ENCODE data around the gene XKR7.

DNA sequence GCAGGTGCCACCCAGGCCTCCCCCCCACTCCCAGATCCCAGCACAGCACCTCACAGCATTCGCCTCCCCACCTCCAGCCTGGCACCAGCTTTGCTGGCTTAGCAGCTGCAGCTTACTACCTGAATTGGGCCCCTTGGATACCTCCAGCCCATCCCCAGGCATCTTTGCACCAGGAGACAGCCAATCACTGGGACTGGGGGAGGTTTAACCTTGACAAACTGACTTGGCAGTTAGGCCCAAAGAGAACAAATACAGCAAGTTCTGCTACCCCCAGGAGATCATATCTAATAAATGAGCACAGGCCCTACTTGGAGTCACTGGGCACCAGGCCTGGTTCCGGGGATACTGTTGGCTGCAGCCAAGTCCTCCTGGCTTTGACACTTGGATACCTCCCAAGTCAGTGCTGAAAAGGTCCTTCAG lies 24.9 kb upstream of the XKR7 start:
- TF ChIP-seq CTCF (optimal IDR thresholded peaks at IDR 0.05 in 1 of 3, IDR thresholded peaks at IDR 0.05 in 1 of 3, conservative IDR thresholded peaks at IDR 0.05 in 1 of 3; ENCODE audit: extremely low read depth in 1 of 3, insufficient read depth in 2 of 3, low read length in 3 of 3), result no peak
- no peak for TF ChIP-seq EZH2 (IDR thresholded peaks at IDR 0.05; ENCODE audit: low read length)

All from keratinocyte (primary cell).